GM10248 (cell line): ENCODE results near the gene VGLL2.

ENCODE experiments used
- CTCF ChIA-PET: fragments of 300-600 bp; sonication (Branson Sonifier 250); formaldehyde crosslinking; extraction: SDS; loops from one replicate; lab custom pipeline; 2021; ENCODE audit warnings: antibody characterized with exemption; lab: Yijun Ruan, JAX
- POLR2A ChIA-PET: fragments of 350-650 bp; sonication (Branson Sonifier 250); formaldehyde crosslinking; extraction: SDS; loops from one replicate; lab custom pipeline; 2020; ENCODE audit warnings: antibody characterized with exemption; lab: Yijun Ruan, JAX
- DNase-seq: peaks from one replicate; pipeline ENCODE4 v3.0.0; 2012; ENCODE audit errors: extremely low spot score
- CTCF ChIP-seq: IDR thresholded peaks from 2 replicates; pipeline ENCODE4 v1.5.1; 2012; ENCODE audit warnings: mild to moderate bottlenecking, low read depth; ENCODE audit errors: extremely low read depth, missing control alignments, control extremely low read depth

Gene VGLL2

GRCh38 chr6:117311310-117311709 is 46.0 kb downstream of the VGLL2 start:
- no peak for TF ChIP-seq CTCF
- no peak for DNase-seq
- ChIA-PET POLR2A (no interaction called here), CTCF (interaction anchor here (0.9 kb wide), 1 partner anchor 10 kb away, joined by 3 read pairs; no protein-coding TSS in a partner anchor)

GRCh38 chr6:117311726-117312125 is 46.4 kb downstream of the VGLL2 start:
- TF ChIP-seq CTCF: no peak
- POLR2A ChIA-PET: no interaction called here
- CTCF ChIA-PET: interaction anchor here (0.9 kb wide), 1 partner anchor 10 kb away, joined by 3 read pairs; no protein-coding TSS in a partner anchor

GRCh38 chr6:117317261-117317660 is 51.9 kb downstream of the VGLL2 start:
- CTCF ChIA-PET: interaction anchor here (0.8 to 1.5 kb wide), 3 partner anchors 10 to 18 kb away, joined by 3 to 4 read pairs (median 3); no protein-coding TSS in a partner anchor
- no peak for DNase-seq
- POLR2A ChIA-PET: no interaction called here

More at GRCh38 chr6:117311726-117312125, 46.4 kb downstream of the VGLL2 start:
- no peak for DNase-seq

More at GRCh38 chr6:117317261-117317660, 51.9 kb downstream of the VGLL2 start:
- peak; percentile 25 for TF ChIP-seq CTCF
